Brain pericyte (primary cell): Measurements from ENCODE around the gene RECQL.
"Not testable (repeated sequence)": the region's sequence is repeated elsewhere in the genome, so short reads cannot be mapped to it uniquely, and the experiment has no call there.

Experiments
- DNase-seq: peaks from one replicate; pipeline ENCODE4 v3.0.0-alpha.2; 2012; ENCODE audit warnings: low read depth, low spot score

Gene RECQL

DNA sequence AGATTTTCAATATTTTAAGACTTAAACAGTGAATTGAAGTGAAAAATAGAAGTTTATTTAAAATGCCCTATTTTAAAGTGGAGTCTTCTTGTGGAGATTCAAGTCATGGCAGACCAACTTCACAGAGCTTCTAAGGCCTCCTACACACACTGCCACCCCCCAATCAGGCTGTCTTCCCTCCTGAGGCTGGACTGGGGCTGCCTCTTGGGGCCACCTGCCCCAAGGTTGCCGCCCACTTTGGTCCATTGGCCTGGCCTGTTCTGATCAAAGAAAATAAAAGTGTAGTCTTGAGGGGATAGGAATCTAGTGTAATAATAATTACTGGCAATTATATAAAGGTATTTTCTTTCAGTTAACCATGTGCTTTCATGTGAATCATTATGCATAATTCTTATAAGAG lies 1.4 kb upstream of the RECQL start:
- no peak for DNase-seq

DNA sequence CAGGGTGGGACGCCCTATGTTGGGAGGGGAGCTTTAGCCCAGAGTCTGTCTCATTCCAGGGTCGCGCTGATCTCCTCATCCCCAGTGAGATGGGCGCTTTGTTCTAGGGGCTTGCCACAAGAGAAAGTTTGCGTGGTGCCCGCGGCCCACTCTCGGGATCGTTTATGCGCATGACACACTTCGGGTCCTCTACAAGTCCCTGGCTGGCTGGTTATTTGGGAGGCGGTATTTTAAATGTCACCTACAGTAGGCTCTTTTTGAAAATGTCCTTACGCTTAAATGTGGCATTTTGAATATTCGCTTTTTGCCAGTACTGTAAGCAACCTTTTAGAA lies 695 bp upstream of the RECQL start:
- DNase-seq = no peak

DNA sequence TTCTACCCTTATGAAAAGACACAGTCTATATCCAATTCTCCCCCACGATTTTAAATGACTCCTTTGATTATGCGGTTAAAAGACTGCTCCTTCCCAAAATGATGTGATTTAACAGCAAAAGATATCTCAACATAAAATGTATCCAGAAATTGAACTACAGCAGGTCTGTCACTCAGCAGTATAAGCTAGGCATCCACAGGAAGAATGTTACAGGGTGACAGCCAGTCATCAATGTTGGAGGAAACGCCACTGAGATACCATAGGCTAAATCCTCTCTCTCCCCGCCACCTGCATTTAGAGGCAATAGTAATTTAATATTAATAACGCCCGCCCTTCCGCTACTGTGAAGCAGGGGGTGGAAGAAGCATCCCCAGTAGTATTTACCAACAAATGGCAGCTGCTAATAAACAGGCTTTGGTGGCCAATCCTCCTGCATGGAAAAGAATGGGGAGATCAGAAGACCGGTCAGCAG lies 613 bp downstream of the RECQL start:
- DNase-seq = no peak

DNA sequence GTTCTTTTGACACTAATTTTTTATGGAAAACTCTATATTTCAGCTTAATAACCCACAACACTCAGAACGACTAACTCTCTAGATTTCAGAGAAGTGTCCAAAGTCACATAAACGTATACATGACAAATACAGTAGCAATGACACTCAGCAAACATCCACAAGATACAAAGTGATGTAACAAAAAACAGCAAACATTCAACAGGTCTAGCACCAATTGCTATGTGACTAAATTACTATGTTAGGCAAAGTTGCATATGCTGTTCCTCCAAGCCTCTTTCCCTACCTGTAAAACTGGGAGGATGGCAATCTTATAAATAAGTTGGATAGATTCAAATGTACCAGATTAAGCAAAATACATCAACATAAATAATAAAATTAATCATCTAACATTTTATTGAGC lies 1.7 kb downstream of the RECQL start:
- DNase-seq = no peak

DNA sequence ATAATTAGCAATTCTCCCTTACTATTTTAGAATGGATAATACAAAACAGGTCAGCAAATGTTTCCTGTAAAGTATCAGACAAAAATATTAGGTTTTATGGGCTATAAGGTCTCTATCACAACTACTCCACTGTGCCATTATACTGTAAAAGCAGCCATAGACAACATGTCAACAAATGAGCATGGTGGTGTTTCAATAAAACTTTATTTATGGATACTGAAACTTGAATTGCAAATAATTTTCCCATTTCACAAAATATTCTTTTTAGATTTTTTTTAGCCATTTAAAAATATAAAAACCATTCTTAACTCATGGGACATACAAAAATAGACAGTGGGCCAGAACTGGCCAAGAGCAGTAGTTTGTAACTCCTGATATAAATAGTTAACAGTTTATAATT lies 15.4 kb downstream of the RECQL start:
- no peak for DNase-seq

DNA sequence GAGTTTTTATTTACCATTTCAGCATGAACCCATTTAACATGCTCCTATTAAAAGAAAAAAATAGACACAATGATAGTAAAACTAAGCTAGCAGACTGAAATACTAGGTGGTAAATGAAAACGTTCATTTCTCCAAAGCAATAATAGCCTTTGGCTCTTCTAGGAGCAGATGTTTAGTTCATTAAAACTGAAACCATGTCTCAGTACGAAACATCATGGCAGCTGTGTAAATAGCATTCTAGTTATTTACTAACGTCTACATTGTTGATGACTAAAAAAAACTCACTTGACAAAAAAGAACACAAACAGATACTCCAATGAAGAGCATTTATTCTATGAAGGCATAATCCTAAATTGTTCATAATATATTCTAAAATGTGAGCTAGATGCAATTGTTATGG lies 17.9 kb downstream of the RECQL start:
- DNase-seq = no peak

DNA sequence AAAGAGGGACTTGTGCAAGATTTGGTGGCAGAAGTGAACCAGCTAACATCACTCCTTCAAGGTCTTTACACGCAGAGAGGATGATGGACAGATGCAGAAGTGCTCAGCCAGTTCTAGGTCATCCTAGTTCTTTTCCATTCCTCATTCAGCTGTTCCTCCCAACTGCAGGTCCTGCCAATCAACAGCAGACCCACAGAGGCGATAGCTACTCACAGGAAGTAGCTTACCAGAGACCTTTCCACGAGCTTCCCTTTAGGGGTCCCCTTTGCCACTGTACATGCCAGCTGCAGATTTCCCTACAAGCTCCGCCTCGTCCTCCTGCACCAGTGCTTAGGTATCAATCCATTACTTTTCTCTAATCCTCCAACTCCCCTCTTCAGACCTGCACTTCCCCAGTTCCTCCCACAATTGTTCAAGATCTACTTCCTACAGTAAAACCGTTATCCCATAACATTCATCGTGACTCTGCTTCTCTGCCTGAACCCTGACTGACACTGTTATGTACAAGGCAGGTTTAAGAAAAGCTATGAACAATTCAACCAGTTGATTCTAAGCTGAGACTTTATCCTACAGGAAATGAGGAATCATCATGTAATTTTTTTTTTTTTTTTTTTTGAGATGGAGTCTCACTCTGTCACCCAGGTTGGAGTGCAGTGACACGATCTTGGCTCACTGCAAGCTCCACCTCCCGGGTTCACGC lies 22.5 kb downstream of the RECQL start:
- DNase-seq = no peak

DNA sequence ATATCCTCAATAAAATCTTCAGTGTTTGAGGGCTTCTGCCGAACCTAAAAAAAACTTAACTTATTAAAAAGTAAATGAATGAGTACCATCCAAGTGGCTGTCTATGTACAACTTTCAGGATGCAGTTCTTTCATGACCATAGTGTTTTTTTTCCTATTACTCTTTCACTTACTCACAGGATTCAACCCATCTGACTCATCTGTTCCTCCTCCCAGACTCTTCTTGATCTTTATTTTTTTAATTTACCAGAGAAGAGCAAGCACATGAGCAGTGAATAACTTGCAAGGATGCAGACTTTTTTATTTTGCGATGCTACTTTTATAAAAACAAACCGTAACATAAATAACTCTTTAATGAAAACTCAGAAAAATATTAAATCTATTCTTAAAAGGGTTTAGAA lies 24.5 kb downstream of the RECQL start:
- DNase-seq = peak; percentile 6

DNA sequence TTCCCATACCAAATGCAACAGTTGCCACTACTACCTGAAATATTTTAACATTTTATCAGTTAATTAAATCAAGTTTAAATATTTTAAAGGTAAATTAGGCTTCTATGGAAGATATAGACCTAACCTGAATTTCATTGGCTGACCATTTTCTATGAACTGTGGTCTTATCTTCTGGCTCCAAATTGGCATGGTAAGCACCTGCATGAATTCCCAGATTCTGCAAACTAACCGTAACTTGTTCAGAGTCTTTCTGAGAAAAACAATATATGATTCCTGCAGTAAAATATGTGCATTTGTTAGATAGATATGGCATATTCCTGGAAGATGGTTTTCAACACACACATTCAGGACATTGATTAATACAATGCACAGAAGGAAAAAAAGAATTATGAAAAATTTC lies 25.9 kb downstream of the RECQL start:
- DNase-seq = no peak

DNA sequence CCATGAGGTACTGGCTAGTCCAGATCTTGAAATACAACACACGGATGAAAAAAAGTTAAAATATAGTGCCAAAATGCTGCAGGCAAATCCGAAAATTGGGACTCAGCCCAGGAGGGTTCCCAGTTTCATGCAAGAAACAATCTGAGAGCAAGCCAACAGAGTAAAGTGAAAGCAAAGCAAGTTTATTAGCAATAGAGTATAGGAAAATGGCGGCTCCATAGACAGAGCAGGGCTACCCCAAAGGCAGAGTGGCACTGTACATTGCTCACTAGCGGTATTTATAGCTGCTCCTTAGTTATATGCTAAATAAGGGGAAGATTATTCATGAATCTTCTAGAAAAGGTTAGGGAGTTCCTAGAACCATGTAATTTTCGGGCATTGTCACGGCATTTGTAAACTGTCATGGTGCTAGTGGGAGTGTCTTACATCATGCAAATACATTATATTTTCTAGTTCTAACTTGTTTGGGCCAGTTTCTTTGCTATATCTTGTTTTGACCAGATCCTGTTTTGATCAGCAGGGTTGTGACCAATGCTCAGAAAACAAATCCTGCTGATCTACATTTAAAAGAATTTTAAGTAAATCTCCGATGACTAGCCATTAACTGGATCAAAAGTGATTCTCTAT lies 29.1 kb downstream of the RECQL start:
- no peak for DNase-seq

DNA sequence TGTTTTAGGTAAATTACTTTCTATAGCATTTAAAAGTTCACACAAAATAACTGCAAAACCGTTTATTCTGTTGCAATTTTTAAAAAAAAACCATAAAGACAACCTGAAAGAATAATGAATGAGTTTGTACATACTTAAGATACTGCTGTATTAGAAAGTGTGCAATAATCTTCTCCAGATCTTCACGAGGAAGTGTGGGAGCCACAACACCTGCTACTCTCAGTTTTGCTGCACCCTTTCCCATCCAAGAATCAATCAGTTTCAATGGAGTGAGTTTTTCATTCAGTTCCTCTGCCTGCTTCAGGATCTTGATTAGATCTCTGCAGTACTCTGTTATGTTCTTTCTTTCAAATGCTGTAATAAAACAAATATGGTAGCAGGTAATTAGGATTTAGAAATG lies 30.1 kb downstream of the RECQL start:
- no peak for DNase-seq

DNA sequence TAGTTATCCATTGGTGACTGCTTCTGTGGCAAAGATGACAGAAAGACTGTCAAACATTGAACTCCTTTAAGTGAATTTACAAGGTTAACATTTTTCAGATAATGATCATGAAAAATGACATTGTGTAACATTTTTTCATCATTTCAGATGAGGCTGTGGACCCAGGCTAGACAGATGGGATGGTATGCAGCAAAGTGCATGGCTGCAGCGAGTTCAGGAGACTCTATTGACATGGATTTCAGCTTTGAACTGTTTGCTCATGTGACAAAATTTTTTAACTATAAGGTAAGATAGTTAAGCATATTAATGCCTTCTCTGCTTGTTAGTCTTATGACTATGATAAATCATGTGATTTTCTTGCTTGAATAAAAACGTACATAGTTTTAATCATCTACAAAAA lies 34.1 kb downstream of the RECQL start:
- not testable (repeated sequence) for DNase-seq

DNA sequence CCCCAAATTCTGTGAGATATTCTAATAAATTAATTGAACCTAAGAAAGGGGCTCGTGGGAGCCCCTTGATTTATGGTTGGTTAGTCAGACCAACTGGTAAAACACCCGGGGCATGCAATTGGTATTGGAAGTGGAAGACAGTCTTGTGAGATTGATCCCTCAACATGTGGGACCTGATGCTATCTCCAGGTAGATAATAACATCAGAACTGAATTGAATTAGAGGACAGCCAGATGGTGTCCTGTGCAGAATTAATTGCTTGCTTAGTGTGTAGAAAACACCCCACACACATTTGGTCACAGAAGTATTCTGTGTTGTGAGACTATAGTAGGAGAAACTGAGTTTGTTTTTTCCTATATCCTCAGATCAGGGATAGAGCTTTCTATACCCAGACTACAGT lies 42.0 kb downstream of the RECQL start:
- no peak for DNase-seq

DNA sequence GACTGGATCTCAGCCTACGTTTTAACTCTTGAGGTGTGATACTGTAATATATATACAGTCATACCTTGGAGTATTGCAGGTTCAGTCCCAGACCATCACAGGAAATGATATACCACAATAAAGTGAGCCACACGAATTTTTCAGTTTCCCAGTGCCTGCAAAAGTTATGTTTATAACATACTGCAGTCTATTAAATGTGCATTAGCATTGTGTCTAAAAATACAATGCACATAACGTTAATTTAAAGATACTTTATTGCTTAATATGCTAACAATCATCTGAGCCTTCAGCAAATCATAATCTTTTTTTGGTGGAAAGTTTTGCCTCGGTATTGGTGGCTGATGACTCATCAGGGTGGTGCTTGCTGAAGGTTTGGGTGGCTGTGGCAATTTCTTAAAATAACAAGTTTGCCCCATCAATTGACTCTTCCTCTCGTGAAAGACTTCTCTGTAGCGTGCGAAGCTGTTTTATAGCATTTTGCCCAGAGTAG lies 45.1 kb downstream of the RECQL start:
- DNase-seq = no peak

DNA sequence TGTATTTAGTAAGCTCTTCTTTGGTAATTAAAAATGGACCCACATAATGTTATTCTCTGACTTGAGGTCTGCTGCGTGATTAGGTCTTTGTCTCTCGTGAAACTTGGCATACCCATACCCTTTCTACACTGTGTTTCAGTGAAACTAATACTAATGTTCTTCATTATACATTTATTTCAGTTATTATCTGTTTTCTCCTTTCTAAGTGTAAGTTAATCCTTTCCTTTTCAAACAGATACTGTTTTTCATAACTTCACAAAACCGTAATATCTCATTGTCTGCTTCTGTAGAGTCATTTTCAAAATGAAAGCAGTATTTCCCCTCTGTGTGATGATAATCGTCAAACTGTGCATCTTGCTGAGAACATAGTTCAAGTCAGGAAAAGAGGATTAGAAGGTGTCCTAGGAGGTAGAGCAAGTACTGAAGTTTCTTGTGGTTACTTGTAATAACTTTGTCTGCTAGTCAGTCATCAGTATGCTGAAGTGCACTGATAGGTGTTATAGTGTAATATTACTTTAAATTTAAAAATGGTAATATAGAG lies 48.1 kb downstream of the RECQL start:
- DNase-seq = no peak

DNA sequence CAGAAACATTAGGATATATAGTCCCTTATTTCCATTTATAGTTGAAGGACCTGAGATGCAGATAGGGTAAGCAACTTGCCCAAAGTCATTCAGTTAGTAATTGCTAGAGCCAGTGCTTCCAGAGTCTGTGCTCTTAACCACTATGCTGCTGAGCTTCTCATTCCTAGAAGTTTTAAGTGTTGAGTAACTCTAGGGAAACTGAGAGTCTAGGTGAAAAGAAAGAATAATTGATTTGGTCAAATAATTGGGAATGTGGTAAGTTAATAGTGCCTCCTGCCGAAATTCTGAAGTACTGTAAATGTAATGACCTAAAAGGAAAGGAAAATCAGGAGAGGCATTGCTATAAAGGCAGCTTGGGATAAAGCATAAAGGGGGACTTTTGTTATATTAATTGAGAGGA lies 49.9 kb downstream of the RECQL start:
- DNase-seq = no peak

DNA sequence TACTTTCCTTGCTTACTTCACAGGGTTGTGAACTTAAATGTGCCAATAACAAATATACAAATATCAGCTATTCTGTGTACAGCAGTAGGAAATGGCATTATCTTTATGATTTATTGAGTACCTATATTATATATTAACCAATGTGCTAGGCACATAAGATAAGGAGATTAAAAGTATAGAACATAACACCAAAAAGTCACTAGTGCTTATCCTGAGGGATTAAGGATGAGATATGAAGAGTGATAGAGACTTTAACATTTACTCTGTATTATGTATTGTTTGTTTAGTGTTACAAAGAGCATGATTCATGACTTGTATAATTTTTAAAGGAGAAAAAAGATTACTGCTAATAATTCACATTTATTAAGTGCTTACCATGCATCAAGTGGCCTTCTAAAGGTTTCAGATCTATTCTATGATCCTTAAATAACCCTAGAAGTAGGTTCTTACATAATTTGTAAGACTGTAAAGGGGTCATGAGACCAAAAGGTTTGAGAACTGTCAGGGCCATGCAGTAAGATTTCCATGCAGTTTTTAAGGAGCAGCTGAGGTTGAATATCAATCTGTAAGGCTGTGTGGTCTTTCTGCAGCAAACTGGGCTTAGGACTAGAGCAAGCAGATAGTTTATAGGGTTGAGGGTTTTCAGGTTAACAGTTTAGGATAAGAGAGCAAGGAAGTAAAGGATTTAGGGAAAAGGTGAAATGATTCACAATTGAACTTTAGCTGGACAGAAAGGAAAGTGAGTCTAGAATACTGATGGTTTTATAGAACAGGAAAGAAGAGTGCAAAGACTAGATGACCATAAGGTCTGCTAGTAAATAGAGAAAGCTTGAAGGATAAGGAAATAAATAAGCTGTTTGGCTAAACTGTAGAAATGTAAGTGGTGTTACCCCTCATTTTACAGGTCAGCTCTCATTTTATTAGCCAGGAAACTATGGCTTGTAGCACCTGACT lies 57.0 kb downstream of the RECQL start:
- DNase-seq = no peak

DNA sequence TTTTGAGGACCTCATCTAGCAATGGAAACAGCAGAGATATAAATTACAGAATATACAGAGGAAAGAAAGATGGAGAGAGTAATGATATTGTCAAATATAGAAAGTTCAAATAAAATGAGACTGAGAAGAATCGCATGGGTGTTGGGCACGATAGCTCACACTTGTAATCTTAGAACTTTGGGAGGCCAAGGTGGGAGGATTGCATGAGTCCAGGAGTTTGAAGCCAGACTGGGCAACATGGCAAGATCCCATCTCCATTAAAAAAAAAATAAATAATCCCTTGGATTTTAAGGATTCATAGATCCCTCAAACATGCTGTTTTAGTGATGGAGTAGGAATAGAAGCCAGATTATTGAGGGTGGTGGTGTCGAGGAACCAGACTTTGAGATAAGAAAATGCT lies 62.1 kb downstream of the RECQL start:
- no peak for DNase-seq

DNA sequence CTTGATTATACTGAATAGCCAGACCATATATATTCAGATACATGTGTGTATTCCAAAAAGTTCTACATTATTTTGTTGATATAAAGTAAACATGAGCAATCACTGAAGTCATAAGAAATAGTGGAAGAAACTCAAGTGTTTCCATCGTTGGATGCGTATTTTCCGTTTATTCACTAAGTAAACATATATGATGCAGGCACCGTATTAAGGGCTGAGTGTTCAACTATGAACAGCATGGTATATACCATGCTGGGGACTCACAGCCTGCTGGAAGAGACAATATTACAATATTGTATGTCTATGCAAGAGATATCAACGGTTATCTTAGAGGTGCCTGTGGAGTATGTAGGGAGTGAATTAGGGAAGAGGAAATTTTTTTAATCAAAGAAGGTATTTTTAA lies 62.8 kb downstream of the RECQL start:
- no peak for DNase-seq

DNA sequence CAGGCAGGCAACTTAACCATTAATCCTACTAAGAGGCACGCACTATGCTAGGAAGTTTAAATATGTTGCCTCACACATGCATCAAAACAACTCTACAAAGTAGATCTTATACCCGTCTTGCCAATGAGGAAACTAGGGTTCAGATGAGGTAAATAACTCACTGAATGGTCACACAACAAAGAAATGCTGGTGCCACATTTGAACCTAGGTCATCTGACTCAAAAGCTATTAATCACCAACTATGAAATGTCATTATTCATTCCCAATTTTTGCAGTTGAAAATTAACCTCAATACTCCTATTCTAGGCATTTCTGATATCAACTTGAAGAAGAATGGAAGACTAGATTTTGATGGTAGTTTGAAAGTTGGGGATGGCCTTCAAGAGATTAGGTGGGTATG lies 66.7 kb downstream of the RECQL start:
- no peak for DNase-seq

DNA sequence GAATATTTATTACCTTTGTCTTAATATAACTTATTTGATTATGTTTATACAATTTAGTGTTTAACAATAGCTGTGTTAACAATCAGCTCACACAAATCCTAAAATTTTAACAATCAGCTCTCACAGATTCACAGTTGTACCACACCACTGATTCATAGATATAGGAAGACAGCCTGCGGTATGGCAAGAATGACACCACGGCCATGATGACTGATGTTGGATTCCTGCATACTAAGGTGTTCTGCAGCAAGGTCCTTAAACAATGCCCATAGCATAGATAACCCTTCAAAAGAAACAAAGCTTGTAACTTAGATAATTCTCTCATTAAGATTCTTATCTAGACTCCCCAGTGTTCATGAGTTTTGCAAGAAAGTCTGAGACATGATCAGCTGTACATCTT lies 67.9 kb downstream of the RECQL start:
- DNase-seq = no peak

DNA sequence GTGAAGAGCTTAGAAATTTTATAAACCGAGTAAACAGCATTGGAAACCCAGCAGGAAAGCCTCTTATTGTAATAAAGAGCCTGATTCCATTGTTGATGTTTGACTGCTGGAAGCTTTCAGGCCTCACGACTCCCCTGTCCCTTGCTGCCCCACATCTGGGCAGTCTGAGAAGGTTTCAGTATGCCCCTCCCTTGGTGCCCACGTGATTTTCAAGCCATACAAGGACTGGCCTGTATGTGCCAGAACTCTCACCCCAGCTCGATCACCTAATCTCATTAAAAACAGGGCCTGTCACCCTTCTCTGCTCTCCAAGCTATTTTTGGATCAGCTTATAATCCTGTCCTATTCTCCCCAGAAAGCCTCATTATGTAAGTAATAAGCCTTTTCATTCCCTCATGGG lies 71.4 kb downstream of the RECQL start:
- DNase-seq = no peak
